Right lobe of liver (tissue), 6 donors: ENCODE measurements around the gene BUD31. TPM values are rescaled to one million over a fixed set of nuclear protein-coding genes. Genes with fewer than 3 reads are reported as not detected.

Source experiments
- ATAC-seq, 4 donors: fragments of 200-7000 bp; cut with Tn5 transposase; one replicate each; pipeline ENCODE4 v1.9.1; 2020; ENCODE audit warnings: mild to moderate bottlenecking in 4 of 4, moderate library complexity in 4 of 4
- DNase-seq, 3 donors: peaks; one replicate each; pipeline ENCODE4 v3.0.0-alpha.2; 2020
- H3K27ac ChIP-seq, 3 donors: fragments of 200-600 bp; one replicate each; pipeline ENCODE4 v1.8.0; 2022
- H3K27me3 ChIP-seq, 2 donors: fragments of 200-600 bp; one replicate each; pipeline ENCODE4 v1.8.0; 2022
- H3K36me3 ChIP-seq, 4 donors: fragments of 200-600 bp; sonication (generic) in 1 of 4; one replicate each; pipeline versions ENCODE4 v1.5.1 to v1.8.0; 2017 to 2022; ENCODE audit warnings: control low read depth in 1 of 4
- H3K4me1 ChIP-seq, 4 donors: fragments of 200-600 bp; sonication (generic) in 1 of 4; one replicate each; pipeline versions ENCODE4 v1.5.1 to v1.8.0; 2017 to 2022; ENCODE audit warnings: control low read depth in 1 of 4
- H3K4me3 ChIP-seq, 3 donors: fragments of 200-600 bp; one replicate each; pipeline ENCODE4 v1.8.0; 2022
- H3K9me3 ChIP-seq, 4 donors: fragments of 200-600 bp; sonication (generic) in 1 of 4; one replicate each; pipeline versions ENCODE4 v1.5.1 to v1.8.0; 2017 to 2022; ENCODE audit warnings: control low read depth in 1 of 4
- POLR2A ChIP-seq: fragments of 450-650 bp; IDR thresholded peaks from one replicate; pipeline ENCODE4 v1.6.1; 2017; ENCODE audit warnings: antibody characterized with exemption, mild to moderate bottlenecking
- WGBS: methylation state at CpG from one replicate; pipeline ENCODE4 v1.1.6; 2018; ENCODE audit warnings: low coverage, low lambda C conversion rate; ENCODE audit not compliant: insufficient coverage; ENCODE audit errors: missing lambda C conversion rate; 5-methylcytosine and 5-hydroxymethylcytosine counted together
- intact Hi-C, 2 donors: fragments of 100-400 bp; cut with DNase I; formaldehyde crosslinking; loops; one replicate each; pipeline versions ENCODE4 v1.11.2 to v1.14.1; 2022
- total RNA-seq, 6 experiments: library from RNA; depleted of rRNA in 2 of 6; stranded (reverse); fragments of >200 nt in 2 of 6; fragmentation: NEBNext Ultra II Directional in 3 of 6; extraction: Animal tissue kit (Norgen Biotek cat#: 25700) in 3 of 6; gene quantifications; one replicate each; pipeline versions ENCODE4 v1.1.0 to v1.2.4, GENCODE V29; 2016 to 2023
- TF ChIP-seq, protein P1 (sequence below), 4 donors: fragments of 200-600 bp in 3 of 4; fragments of 450-650 bp in 1 of 4; IDR thresholded peaks; one replicate each; pipeline versions ENCODE4 v1.5.1 to v1.8.0; 2016 to 2022; ENCODE audit warnings: antibody characterized with exemption in 4 of 4, mild to moderate bottlenecking in 2 of 4
- donor health status: DM: no; HTN: yes; CAD: no.
- donor health status: DM: no; HTN: no; CAD: no.
- donor health status: DM: no; HTN: no; CAD: no.
- donor health status: DM: no; HTN: yes; CAD: no.
- donor health status: DM: no; HTN: yes; CAD: no.

Gene BUD31
- total RNA-seq, 6 experiments from 2014 or later: 25.6 to 49.2 (median 33.3) TPM

DNA sequence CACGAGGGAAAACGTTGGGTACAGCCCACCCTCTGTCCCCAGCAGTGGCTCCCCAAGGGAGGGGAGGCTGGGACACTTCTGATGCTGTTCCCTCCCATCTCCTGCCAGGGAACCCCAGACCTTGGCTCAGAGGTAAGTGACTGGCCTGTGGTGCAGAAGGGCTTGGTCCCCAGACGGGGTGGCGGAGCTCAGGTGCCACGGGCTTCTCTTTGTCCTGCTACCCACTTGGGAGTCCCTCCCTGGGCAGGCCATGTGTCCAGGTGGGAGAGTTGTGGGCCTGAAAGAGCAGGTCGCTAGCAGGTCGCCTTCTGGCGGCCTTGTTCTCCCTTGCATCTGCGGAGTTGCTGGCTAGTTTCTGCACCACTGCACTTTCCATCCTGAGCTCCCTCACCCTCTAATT, 47.1 kb downstream of the BUD31 start:
- no peak for TF ChIP-seq POLR2A
- TF ChIP-seq, protein P1, sequence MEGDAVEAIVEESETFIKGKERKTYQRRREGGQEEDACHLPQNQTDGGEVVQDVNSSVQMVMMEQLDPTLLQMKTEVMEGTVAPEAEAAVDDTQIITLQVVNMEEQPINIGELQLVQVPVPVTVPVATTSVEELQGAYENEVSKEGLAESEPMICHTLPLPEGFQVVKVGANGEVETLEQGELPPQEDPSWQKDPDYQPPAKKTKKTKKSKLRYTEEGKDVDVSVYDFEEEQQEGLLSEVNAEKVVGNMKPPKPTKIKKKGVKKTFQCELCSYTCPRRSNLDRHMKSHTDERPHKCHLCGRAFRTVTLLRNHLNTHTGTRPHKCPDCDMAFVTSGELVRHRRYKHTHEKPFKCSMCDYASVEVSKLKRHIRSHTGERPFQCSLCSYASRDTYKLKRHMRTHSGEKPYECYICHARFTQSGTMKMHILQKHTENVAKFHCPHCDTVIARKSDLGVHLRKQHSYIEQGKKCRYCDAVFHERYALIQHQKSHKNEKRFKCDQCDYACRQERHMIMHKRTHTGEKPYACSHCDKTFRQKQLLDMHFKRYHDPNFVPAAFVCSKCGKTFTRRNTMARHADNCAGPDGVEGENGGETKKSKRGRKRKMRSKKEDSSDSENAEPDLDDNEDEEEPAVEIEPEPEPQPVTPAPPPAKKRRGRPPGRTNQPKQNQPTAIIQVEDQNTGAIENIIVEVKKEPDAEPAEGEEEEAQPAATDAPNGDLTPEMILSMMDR (IDR thresholded peaks at IDR 0.05): no peak
- Histone ChIP-seq H3K27me3 (no peaks in the 10 kb centered on the region), H3K4me3 (no peak overlapping the region), H3K9me3 (no peaks in the 10 kb centered on the region), H3K36me3 (peaks cover 0 to 54% (median 18%) of the 10 kb centered on the region in 4 donors), H3K4me1 (no peaks in the 10 kb centered on the region), H3K27ac (no peak overlapping the region)
- ATAC-seq (no peak), DNase-seq (no peak)
- intact Hi-C loops: no loop called here
- WGBS: 97% methylated on average over 4 of the region's 9 CpGs

DNA sequence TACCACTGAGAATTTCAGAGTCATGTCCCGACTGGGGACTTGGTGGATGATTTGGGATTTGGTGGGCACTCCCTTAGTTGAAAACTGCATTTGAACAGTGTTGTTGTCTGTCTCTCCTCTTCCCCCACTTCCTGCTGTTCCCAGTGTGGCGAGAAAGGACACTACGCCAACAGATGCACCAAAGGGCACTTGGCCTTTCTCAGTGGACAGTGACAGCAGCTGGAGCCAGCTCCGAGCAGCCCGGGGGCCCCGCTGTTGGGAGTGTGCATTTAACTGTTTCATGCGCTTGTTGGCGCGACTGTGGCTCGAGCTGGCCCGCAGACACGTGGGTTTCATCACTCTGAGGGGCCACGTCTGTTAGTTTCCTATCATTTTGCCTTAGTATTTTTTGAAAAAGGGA, 47.5 kb downstream of the BUD31 start:
- ATAC-seq (no peak), DNase-seq (no peak)
- Histone ChIP-seq H3K4me1 (no peaks in the 10 kb centered on the region), H3K9me3 (no peaks in the 10 kb centered on the region), H3K36me3 (peaks cover 0 to 52% (median 18%) of the 10 kb centered on the region in 4 donors), H3K4me3 (no peak overlapping the region), H3K27me3 (no peaks in the 10 kb centered on the region), H3K27ac (no peak overlapping the region)
- intact Hi-C loops: no loop called here
- 60% methylated on average over 7 of the region's 13 CpGs for WGBS
- TF ChIP-seq, protein P1 (IDR thresholded peaks at IDR 0.05): no peak

DNA sequence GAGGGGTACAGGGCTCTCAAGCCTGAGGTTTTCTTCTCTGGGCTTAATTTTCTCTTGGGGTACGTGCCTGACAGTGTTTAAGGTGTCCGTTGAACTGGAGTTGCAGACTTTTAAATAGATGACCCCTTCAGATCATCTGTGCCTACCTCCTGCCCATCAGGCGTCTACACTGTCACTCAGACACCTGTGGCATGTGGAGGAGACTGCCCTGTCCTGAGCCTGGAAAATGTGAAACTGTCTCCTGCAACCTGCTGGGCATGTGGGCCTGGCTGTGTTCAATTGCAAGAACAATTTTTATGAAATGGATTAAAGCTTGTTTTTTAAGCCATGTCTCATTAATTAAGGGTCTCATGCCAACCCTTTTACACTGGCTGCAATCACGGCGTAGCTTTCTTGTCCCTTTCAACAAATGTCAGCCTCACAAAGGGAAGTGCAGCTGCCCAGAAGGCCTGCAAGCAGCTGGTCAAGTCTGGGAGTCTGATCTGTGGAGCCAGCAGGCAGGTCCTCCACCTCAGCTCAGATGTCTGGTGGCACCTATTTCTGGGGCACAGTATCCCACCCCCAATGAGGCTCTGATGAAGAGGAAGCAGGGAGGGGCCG, 48.4 kb downstream of the BUD31 start:
- no peak for TF ChIP-seq POLR2A
- TF ChIP-seq, protein P1 (IDR thresholded peaks at IDR 0.05): no peak
- Histone ChIP-seq H3K36me3 (peaks cover 0 to 46% (median 18%) of the 10 kb centered on the region in 4 donors), H3K4me1 (no peaks in the 10 kb centered on the region), H3K27me3 (no peaks in the 10 kb centered on the region), H3K27ac (no peak overlapping the region), H3K9me3 (no peaks in the 10 kb centered on the region), H3K4me3 (no peak overlapping the region)
- DNase-seq (no peak), ATAC-seq (peak in 1 of 4 donors; percentile 4)
- 100% methylated on average over 2 of the region's 6 CpGs for WGBS
- intact Hi-C loops: no loop called here

DNA sequence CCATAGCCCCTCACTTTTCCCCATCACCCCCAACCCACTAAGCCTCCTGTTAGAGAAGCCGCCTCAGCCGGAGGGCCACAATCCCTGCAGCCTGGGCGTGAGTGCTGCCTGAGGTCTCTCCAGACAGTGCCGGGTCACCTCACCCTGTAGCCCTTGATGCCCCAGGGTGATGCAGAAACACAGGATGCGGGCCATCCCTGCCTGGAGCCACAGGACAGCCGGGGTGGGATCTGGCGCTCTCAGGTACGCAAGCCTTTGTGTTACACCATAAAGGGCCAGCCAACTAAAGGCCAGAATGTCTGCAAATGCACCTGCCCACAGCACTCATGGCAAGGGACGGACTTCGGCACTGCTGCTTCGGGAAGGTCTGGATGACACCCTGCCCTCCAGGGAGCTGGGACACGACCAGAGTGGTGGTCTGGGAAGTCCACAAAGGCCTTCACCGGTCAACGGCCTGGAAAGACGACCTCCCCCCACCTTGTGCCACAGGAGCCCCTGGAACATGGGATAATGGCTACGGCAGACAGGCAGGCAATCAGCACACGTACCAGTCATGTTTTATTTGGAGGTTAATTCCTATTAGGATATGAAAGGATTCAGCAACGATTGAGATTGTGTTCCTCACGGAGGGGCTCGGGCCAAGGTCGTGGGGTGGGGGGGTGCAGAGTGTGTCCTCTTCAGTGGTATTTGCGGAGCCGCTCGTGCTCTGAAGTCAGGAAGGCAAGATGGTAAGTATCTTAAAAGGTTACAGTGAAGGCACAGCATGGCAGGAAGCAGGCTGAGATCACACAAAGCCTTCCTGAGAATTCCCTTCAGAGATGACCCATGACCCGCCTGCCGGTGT, 49.1 kb downstream of the BUD31 start:
- Histone ChIP-seq H3K4me1 (peaks cover 0 to 5% (median 0%) of the 10 kb centered on the region in 4 donors), H3K4me3 (no peak overlapping the region), H3K27me3 (no peaks in the 10 kb centered on the region), H3K9me3 (no peaks in the 10 kb centered on the region), H3K36me3 (peaks cover 0 to 46% (median 18%) of the 10 kb centered on the region in 4 donors), H3K27ac (no peak overlapping the region)
- WGBS: 78% methylated on average over 3 of the region's 26 CpGs
- TF ChIP-seq POLR2A: no peak
- TF ChIP-seq, protein P1 (IDR thresholded peaks at IDR 0.05): no peak
- intact Hi-C loops: no loop called here
- ATAC-seq (peak in 1 of 4 donors; percentile 11), DNase-seq (no peak)
